HG03196 (cell line): ENCODE data around the gene MAP1B.

Experiments used
- ATAC-seq: cut with Tn5 transposase; IDR thresholded peaks from one replicate; pipeline ENCODE4 v1.9.1; 2021; ENCODE audit not compliant: unreplicated experiment

Gene MAP1B

DNA sequence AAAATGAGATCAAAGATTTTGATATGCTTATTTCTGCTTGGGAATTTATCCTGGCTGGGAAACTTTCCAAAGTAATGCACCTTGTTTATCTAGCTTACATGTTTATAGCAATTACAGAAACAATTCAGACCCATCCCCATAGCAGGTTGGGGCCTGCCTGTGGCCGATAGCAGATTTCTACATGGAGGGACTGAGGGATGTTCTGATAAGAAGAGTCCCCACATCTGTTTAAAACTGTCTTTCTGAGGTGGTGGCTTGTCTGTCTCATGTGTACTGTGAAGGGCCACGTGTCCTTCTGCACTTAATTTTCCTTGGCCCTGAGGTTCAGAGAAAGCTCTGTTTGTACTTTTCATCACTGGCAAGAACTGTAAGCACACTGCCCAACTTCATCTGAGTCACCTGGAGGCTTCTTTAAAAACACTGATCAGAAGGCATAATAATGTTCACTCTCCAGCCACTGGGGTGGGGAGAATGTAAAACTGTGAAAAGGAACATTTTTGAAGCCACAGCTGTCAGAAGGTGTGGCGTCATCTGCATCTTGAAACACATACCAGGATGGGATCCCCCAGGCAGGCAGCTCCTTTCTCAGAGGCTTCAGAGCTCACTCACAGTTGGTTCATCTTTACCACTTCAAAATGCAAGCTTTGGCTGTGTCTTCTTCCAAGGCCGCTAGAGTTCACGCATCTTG is 80.3 kb downstream of the MAP1B start:
- ATAC-seq: no peak

DNA sequence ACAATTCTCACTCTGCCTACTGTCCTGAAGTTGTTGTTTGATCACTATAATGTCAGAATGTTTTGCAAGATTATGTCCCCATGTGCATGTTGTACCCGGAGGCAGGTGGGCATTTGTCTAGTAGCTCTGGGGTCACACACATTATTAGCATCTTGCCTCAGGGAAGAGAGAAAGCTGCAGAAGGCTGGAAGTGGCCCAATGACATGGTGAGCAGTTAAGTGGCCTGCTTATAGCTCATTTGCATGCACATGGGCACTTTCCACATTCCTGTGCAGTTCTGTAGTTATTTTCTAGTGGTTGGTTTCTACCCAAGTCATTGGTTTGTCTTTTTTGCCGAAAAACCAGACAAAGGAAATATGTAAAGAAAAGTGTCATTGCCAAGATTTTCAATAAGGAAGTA is 80.9 kb downstream of the MAP1B start:
- ATAC-seq: no peak

DNA sequence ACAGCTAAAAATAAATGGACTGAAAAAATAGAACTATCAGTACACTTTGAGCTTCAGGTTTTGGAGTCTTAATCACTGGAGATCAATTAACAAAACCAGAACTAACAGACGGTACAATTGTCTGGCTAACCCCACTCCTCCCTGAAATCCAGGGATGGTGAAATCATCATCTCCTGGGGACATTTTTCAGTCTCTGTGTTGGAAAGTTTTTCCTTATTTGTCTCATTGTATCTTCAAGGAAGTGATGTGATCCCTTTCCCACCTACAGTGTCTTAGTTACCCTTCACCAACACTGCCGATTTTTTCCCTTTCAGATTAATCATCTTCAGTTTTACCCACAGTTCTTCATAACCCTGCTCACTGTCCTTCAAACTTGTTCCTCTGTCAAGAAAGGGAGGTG is 81.9 kb downstream of the MAP1B start:
- no peak for ATAC-seq

DNA sequence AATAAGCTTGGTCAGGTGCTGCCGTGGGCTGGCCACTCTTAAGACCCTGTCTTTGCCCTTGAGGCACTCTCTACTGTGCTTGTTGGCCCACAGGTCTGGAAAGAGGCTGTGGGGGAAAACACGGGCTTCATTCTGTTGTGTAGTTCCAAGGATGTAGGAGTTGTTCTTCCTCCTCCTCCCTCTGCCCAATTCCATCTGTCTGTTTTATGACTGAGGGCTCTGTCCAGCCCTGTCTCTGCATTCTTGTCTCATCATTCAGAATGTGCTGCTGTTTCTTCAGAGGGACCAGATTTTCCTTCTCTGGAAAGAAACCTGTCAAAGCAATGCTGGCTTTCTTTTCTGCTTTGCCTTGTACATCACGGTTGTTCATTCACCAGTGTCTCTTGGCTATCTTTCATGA is 84.1 kb downstream of the MAP1B start:
- no peak for ATAC-seq

DNA sequence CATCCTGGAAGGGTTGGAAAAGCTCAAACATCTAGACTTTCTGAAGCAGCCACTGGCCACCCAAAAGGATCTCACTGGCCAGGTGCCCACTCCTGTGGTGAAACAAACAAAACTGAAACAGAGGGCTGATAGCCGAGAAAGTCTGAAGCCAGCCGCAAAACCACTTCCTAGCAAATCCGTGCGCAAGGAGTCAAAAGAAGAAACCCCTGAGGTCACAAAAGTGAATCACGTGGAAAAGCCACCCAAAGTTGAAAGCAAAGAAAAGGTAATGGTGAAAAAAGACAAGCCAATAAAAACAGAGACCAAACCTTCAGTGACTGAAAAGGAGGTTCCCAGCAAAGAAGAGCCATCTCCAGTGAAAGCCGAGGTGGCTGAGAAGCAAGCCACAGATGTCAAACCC is 87.6 kb downstream of the MAP1B start:
- peak; percentile 92 for ATAC-seq

DNA sequence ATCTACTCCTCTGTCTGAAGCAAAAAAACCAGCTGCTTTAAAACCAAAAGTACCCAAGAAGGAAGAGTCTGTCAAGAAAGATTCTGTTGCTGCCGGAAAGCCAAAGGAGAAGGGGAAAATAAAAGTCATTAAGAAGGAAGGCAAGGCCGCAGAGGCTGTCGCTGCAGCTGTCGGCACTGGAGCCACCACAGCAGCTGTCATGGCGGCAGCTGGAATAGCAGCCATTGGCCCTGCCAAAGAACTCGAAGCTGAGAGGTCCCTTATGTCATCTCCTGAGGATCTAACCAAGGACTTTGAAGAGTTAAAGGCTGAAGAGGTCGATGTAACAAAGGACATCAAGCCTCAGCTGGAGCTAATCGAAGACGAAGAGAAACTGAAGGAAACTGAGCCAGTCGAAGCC is 88.3 kb downstream of the MAP1B start:
- ATAC-seq: no peak

DNA sequence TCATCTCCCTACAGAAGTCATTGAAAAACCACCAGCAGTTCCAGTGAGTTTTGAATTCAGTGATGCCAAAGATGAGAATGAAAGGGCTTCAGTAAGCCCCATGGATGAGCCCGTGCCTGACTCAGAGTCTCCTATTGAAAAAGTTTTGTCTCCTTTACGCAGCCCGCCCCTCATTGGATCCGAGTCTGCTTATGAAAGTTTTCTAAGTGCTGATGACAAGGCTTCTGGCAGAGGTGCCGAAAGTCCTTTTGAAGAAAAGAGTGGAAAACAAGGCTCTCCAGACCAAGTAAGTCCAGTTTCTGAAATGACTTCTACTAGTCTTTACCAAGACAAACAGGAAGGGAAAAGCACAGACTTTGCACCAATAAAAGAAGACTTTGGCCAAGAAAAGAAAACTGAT is 90.1 kb downstream of the MAP1B start:
- no peak for ATAC-seq

DNA sequence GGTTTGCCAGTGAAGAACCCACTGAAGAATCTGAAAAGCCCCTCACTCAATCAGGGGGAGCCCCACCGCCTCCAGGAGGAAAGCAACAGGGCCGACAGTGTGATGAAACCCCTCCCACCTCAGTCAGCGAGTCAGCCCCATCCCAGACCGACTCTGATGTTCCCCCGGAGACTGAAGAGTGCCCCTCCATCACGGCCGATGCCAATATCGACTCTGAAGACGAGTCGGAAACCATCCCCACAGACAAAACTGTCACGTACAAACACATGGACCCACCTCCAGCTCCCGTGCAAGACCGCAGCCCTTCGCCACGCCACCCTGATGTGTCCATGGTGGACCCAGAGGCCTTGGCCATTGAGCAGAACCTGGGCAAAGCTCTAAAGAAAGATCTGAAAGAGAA is 92.4 kb downstream of the MAP1B start:
- no peak for ATAC-seq

DNA sequence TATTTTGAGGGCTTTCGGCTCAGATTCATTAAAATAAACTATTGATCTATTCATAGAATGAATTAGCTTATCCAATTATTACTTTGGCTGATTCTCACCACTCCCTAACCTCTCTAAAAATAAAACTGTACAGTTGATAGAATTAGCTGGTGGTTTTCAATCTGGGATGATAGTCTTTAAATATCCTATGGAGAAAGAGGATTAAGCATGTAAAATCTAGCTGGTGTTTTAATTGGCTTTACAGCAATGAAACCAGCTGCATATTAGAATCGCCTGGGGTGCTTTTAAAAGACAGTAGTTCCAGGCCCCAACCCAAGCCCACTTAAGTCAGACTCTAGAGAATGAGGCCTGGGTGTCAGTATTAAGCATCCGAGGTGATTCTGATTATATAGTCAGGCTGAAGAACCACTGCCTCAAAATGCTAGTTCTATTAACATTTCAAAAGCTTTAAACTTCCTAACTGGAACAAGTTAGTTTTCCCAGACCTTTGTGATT is 95.1 kb downstream of the MAP1B start:
- ATAC-seq: no peak

DNA sequence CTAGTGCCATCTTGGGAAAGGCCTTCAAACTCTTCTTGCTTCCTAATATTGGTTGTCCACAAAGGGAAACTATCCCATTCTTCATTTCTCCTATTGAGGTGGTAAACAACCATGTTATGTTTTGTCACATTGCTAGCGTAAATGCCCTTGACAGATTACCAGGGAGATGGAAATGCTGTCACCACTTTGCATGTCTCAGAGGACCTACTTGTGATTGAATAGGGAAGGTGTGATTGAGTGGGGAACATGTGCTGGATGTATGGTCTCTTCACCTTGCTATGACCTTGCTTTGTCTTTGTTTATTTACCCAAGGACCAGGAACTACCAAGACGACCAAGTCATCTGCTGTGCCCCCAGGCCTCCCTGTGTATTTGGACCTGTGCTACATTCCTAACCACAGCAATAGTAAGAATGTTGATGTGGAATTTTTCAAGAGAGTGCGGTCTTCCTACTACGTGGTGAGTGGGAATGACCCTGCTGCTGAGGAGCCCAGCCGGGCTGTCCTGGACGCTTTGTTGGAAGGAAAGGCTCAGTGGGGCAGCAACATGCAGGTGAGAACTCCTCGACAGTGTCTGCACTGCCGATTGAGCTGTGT is 96.1 kb downstream of the MAP1B start:
- no peak for ATAC-seq

DNA sequence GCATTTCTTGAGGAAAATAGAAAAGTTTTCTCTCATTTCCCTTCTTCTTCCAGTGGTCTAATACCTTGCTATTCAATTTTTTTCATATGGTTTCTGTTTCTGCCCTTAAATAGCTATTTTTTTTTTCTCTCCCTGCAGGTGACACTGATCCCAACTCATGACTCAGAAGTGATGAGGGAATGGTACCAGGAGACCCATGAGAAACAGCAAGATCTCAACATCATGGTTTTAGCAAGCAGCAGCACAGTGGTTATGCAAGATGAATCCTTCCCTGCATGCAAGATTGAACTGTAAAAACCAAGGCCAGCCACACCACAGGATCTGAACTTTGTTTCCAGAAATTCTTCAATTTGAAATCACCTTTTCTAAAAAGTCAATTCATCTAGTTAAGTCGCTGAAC is 97.7 kb downstream of the MAP1B start:
- ATAC-seq: no peak

DNA sequence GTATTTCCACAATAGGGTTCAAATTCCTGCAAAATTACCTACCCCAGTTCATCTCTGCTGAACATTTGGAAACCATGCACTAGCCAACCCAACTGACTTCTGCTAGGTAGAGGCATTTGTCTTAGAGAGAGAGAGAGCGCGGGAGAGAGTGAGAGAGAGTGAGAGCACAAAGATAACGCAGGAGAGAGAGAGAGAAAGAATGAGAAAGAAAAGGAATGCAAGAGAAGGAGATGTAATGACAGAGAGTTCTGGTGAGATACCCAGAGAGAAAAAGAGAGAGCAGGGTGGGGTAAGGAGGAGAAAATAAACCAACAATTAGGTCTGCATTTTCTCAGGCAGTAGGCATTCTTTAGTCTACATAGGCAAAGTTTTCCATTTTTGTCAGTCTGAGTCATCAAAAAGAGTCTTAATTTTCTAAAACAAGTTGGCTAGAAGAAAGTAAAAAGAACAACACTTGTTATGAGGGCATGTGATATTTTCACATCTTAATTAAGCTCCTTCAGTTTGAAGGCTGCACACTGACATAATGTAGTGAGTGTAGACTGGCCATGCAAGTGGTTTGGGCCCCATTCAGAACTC is 98.2 kb downstream of the MAP1B start:
- ATAC-seq: no peak

DNA sequence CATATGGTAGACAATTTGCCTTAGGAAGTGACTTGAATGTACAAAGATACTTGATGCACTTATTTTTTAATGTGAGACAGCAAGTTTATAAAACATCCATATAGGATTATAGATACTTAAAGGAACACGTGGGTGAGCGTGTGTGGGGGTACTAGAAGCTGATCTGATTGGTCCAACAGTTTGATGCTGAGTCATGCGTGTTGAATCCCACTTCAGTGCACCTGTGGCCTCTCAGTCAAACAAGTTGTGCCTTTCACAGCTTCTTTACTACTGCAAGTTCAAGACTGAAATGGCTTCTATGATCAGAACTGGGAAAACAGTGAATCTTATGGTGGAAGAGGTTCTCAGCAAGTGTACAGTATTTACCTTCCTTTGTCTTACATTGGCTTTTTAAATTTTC is 98.9 kb downstream of the MAP1B start:
- no peak for ATAC-seq

DNA sequence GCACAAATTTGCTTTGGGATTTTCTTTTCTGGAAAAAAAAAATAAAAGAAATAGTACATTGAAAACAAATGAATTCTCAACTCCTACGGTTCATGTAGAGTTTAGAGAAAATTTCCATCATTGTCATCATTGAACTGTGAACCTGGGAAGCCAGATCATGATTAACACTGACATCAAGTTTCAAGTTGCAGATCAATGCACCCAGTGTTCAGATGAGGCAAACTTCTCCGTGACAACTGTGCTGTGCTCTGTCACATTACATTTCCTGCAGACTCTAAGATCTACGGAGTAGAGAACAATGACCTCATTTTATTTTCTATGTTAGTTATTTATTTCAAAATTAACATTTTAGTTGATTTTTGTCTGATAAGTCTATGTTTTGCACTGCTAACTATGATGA is 99.7 kb downstream of the MAP1B start:
- ATAC-seq: no peak

DNA sequence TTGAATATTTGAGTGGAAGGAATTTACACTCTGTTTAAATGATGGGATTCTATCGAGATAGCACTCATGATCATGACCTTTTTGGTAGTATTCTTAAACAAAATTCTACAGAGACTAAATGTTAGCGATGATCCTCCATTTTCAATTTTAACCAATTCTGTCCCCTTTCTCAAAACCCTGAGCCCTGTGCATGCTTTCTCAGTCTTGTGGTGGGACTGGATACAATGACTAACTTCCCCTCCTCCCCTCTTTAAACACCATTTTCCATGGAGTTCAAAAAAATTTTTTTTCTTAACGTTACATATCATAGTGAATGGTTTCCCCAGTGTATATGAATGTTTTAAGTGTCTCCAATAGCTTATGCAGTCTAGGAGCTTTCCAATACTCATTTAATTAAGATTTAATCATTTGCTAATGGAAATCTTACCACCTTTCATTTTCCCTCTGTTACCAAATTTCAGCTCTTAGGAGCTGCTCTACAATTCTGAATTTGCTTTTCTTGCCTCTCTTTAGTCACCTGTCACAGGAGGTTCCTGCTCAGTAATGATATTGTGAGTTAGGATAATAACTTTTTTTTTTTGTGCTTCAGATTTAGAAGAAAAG is 101.2 kb downstream of the MAP1B start:
- ATAC-seq: no peak

DNA sequence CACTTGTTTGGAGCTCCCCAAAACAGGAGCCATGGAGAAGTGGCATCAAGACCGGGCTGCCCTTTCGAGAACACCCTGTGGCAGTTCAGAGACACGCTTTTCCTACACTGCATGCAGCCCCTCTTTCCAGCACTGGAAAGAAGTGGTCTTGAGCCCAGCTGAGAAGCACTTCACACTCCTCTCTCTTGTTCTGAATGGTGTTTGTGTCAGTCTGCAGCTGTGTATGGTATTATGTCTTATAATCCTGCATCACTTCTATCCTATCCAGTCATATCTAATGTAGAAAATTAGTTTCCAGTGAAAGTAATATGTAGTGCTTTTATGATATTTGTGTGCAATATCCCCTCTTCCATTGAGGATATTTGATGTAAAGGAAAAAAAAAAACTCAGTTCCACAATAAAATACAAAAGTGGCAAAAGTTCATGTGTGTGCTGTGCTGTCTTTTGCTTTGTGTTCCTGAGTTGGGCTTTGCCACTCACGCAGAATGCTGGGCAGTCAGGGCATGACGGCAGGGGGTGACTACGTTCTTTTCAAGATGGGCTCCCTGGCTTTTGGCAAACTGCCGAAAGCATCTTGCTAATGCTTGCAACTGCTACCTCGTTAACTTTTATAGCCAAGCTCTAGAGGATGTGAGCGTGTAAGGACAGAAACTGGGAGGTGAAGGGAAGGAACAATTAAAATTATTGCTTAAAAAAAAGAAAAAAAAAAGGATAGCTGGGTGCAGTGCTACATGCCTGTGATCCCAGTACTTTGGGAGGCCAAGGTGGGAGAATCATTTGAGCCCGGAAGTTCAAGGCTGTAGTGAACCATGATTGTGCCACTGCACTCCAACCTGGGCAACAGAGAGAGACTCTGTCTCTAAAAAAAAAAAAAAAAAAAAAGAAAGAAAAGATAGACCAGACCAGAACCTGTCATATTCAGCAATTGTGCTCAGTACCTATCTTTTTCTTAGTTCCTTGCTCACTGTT is 102.2 kb downstream of the MAP1B start:
- ATAC-seq: no peak

DNA sequence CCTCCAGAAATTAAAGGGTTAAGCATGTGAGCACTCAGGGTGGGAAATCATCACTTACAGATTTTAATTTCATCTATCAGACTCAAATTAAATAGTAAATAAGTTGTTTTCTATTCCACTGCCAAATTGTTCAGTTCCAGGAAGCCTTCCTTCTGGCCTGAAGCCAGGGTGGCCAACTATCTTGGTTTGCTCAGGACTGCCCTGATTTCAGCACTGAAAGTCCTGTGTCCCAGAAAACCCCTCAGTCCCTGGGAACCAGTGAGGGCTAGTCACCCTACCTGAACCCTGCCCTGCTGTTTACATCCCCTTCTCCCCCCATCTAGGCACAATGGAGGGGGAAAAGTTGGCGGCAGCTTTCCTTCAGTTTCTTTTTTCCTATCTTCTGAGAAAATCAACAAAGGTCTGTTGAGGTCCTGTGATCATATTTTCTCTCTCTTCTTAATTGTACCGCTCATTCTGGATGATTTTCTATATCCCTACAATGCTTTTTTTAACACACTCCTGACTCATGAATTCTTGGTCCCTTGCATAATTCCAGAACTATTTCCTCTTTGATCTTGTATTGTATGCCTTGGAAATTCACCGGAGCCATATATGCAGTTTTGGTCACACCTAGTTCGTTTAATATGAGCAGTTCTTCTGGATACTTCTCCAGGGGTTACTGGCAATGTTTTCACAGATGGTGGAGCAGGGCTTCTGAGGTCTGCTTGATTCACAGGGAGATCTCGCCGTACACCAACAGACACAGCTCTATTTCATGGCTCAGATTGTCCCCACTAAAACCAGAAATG is 103.8 kb downstream of the MAP1B start:
- ATAC-seq: no peak

DNA sequence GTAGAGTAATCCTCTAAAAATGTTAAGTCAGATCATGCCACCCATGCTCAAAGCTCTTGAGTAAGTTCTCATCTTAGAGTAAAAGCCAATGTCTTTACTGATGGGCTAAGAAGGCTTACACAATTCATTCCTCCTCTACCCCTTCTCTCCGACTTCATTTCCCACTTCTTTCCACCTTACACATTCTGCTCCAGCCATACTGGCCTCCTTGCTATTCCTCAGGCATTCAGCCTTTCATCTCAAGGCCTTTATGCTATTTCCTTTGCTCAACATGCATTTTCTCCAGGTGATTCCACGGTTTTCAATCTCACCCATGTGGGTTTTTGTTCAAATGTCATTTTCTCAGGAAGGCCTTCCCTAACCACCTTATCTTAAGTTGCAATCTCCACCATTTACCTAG is 104.9 kb downstream of the MAP1B start:
- no peak for ATAC-seq

DNA sequence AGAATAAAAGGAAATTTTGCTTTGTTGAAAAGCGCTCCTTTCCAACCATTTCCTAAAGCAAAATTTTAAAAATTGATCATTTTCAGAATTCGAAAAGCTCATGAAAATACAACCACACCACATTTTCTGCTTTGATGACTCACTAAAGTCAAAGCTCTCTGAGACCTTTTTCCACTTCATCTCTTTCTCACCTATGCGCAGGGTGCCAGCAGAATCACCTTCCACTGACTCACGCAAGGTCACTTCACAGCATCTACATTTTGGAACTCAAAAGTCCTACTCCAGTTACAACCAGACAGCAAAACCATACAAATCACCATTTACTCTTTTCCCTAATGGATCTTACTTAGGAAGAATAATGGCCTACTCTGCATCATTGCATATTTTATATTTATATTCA is 106.2 kb downstream of the MAP1B start:
- ATAC-seq: no peak

DNA sequence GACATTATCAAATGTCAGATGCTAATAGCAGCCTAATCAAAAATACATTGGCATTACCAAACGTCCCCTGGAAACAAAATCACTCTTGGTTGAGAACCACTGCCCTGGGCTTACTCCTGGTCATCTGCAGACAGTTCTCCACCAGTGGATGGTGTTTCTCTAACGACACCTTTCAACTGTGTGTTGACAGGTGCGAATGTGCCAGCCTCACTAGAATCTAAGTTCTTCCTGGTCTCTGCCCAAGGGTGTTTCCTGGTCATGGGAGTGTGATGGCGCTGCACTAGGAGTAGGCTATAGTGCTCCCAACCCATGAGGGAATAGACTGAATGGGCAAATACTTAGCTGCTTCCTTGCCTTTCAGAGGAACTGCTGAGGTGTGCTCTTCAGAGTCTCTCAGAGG is 106.9 kb downstream of the MAP1B start:
- no peak for ATAC-seq
